A549 (cell line): ENCODE results near the gene IL4R. TPM values are rescaled to one million over a fixed set of nuclear protein-coding genes. Genes with fewer than 3 reads are reported as not detected.

Source experiments
- ATAC-seq, 2 experiments: fragments of 200-7000 bp in 1 of 2; fragments of >200 bp in 1 of 2; cut with Nextera tagmentation in 1 of 2; cut with Tn5 transposase in 1 of 2; 3 replicates each; pipeline versions ENCODE4 v1.8.0 to v1.9.1; 2018 to 2020; ENCODE audit warnings: mild to moderate bottlenecking in 1 of 2, moderate library complexity in 1 of 2
- CTCF ChIA-PET: fragments of 300-600 bp; sonication (Branson Sonifier 250); formaldehyde crosslinking; extraction: SDS; loops from one replicate; lab custom pipeline; 2021; ENCODE audit warnings: antibody characterized with exemption, inconsistent platforms; lab: Yijun Ruan, JAX
- POLR2A ChIA-PET: fragments of 350-600 bp; formaldehyde crosslinking; extraction: SDS; loops from one replicate; lab custom pipeline; 2021; ENCODE audit warnings: antibody characterized with exemption, inconsistent platforms; lab: Yijun Ruan, JAX
- DNase-seq, 2 experiments: peaks; one replicate each; pipeline versions ENCODE4 v3.0.0 to v3.0.0-alpha.2; 2011 to 2016; ENCODE audit warnings: low read depth in 1 of 2, low spot score in 1 of 2
- FAIRE-seq: peaks from 2 replicates; lab custom pipeline; 2011; peaks lifted over from hg19 to GRCh38; lab: Jason Lieb, UNC
- H3K27ac ChIP-seq, 2 experiments: fragments of >200 bp; sonication (Bioruptor Twin); formaldehyde crosslinking; 3 replicates each; pipeline ENCODE4 v1.5.1; 2016 to 2017
- H3K4me1 ChIP-seq: fragments of >200 bp; sonication (Bioruptor Twin); formaldehyde crosslinking; 3 replicates; pipeline ENCODE4 v1.6.1; 2016
- H3K4me2 ChIP-seq: fragments of >200 bp; sonication (Bioruptor Twin); formaldehyde crosslinking; 3 replicates; pipeline ENCODE4 v1.6.1; 2016
- H3K4me3 ChIP-seq: fragments of >200 bp; sonication (Bioruptor Twin); formaldehyde crosslinking; 3 replicates; pipeline ENCODE4 v1.5.1; 2016
- H3K9me3 ChIP-seq: fragments of >200 bp; sonication (Bioruptor Twin); formaldehyde crosslinking; 3 replicates; pipeline ENCODE4 v1.6.1; 2016
- BHLHE40 ChIP-seq: IDR thresholded peaks from 2 replicates; pipeline ENCODE4 v1.6.1; 2012; ENCODE audit warnings: low read depth, low read length, inconsistent platforms
- CBX2 ChIP-seq: fragments of 200-600 bp; sonication (generic); IDR thresholded peaks from 2 replicates; pipeline ENCODE4 v1.6.1; 2016; ENCODE audit warnings: low read depth, mild to moderate bottlenecking, borderline replicate concordance
- CBX8 ChIP-seq: fragments of 200-600 bp; sonication (generic); IDR thresholded peaks from 2 replicates; pipeline ENCODE4 v1.6.1; 2016
- CHD2 ChIP-seq: fragments of 150-350 bp; IDR thresholded peaks from 2 replicates; pipeline ENCODE4 v1.6.1; 2014; ENCODE audit warnings: low read length; ENCODE audit not compliant: partially characterized antibody
- EHMT2 ChIP-seq: fragments of 200-600 bp; sonication (generic); IDR thresholded peaks from 2 replicates; pipeline ENCODE4 v1.6.1; 2016; ENCODE audit warnings: antibody characterized with exemption, low read depth, mild to moderate bottlenecking, moderate library complexity
- EP300 ChIP-seq, 2 experiments: fragments of >200 bp; sonication (Bioruptor Twin); formaldehyde crosslinking; IDR thresholded peaks; 2 replicates in 1 of 2; 3 replicates in 1 of 2; pipeline ENCODE4 v1.6.1; 2016 to 2017
- ESRRA ChIP-seq: fragments of 150-350 bp; IDR thresholded peaks from 2 replicates; pipeline ENCODE4 v1.6.1; 2014; ENCODE audit warnings: mild to moderate bottlenecking, low read length, borderline replicate concordance
- FOSL2 ChIP-seq, 2 experiments: fragments of 450-650 bp in 1 of 2; fragments of >200 bp in 1 of 2; sonication (Bioruptor Twin) in 1 of 2; formaldehyde crosslinking; IDR thresholded peaks; 2 replicates each; pipeline versions ENCODE4 v1.5.0 to v1.6.1; 2016 to 2020; ENCODE audit warnings: mild to moderate bottlenecking in 1 of 2, moderate library complexity in 1 of 2
- HES2 ChIP-seq: fragments of >200 bp; sonication (Bioruptor Twin); formaldehyde crosslinking; IDR thresholded peaks from 2 replicates; pipeline ENCODE4 v1.6.1; 2016
- HEYL ChIP-seq: fragments of 250-450 bp; sonication (Bioruptor Pico); IDR thresholded peaks from 2 replicates; pipeline ENCODE4 v1.8.0; 2021; ENCODE audit warnings: mild to moderate bottlenecking, moderate library complexity
- JUN ChIP-seq, 2 experiments: fragments of >200 bp; sonication (Bioruptor Twin); formaldehyde crosslinking; IDR thresholded peaks; 2 replicates in 1 of 2; 3 replicates in 1 of 2; pipeline ENCODE4 v1.6.1; 2016 to 2017
- JUNB ChIP-seq: fragments of >200 bp; sonication (Bioruptor Twin); formaldehyde crosslinking; IDR thresholded peaks from 2 replicates; pipeline ENCODE4 v1.6.1; 2016
- KDM1A ChIP-seq: fragments of 200-600 bp; sonication (generic); IDR thresholded peaks from 2 replicates; pipeline ENCODE4 v1.6.1; 2016; ENCODE audit warnings: low read depth, mild to moderate bottlenecking
- MYC ChIP-seq: IDR thresholded peaks from 2 replicates; pipeline ENCODE4 v1.6.1; 2012; ENCODE audit warnings: mild to moderate bottlenecking, inconsistent platforms, low read length, improper control_type of control experiment, borderline replicate concordance
- NFE2L2 ChIP-seq: fragments of 150-350 bp; conservative IDR thresholded peaks from 2 replicates; pipeline ENCODE4 v1.6.1; 2014; ENCODE audit warnings: low read length
- NR3C1 ChIP-seq: fragments of >200 bp; sonication (Bioruptor Twin); formaldehyde crosslinking; IDR thresholded peaks from 3 replicates; pipeline ENCODE4 v1.6.1; 2017
- POLR2A ChIP-seq: IDR thresholded peaks from 2 replicates; pipeline ENCODE4 v1.6.1; 2012; ENCODE audit warnings: mild to moderate bottlenecking, low read length
- POLR2AphosphoS2 ChIP-seq: conservative IDR thresholded peaks from 2 replicates; pipeline ENCODE4 v1.6.1; 2012; ENCODE audit warnings: low read length, improper control_type of control experiment, inconsistent platforms
- RAD21 ChIP-seq, 2 experiments: fragments of >200 bp in 1 of 2; sonication (Bioruptor Twin) in 1 of 2; formaldehyde crosslinking in 1 of 2; IDR thresholded peaks in 1 of 2; conservative IDR thresholded peaks in 1 of 2; 2 replicates in 1 of 2; 3 replicates in 1 of 2; pipeline ENCODE4 v1.6.1; 2012 to 2018; ENCODE audit warnings: inconsistent platforms in 1 of 2
- RNF2 ChIP-seq: fragments of 200-600 bp; sonication (generic); IDR thresholded peaks from 2 replicates; pipeline ENCODE4 v1.6.1; 2016; ENCODE audit warnings: low read depth, mild to moderate bottlenecking, antibody characterized with exemption, moderate library complexity, borderline replicate concordance
- TFCP2L1 ChIP-seq: fragments of 250-450 bp; sonication (Bioruptor Pico); IDR thresholded peaks from 2 replicates; pipeline ENCODE4 v1.5.0; 2021; ENCODE audit warnings: mild to moderate bottlenecking
- ZC3H11A ChIP-seq: fragments of 450-650 bp; IDR thresholded peaks from 2 replicates; pipeline ENCODE4 v1.6.1; 2014; ENCODE audit warnings: antibody characterized with exemption, mild to moderate bottlenecking
- ZNF302 ChIP-seq: fragments of 250-450 bp; sonication (Bioruptor Pico); IDR thresholded peaks from 2 replicates; pipeline ENCODE4 v1.9.0; 2021; ENCODE audit warnings: inconsistent platforms, mild to moderate bottlenecking, moderate library complexity
- ZSCAN20 ChIP-seq: fragments of 250-450 bp; sonication (Bioruptor Pico); IDR thresholded peaks from 2 replicates; pipeline ENCODE4 v1.8.0; 2022; ENCODE audit warnings: mild to moderate bottlenecking, moderate library complexity
- WGBS: methylation state at CpG from one replicate; pipeline ENCODE4 v1.1.6; 2017; ENCODE audit errors: missing lambda C conversion rate; 5-methylcytosine and 5-hydroxymethylcytosine counted together
- polyA plus RNA-seq, 4 experiments: library from polyadenylated mRNA; depleted of rRNA in 3 of 4; stranded (reverse); fragments of >200 nt; fragmentation: RNase III in 1 of 4; extraction: RNeasy Plus Mini Kit Qiagen cat#74134 plus additional on column Dnase treatment in 1 of 4; gene quantifications; 2 replicates in 3 of 4; 3 replicates in 1 of 4; pipeline ENCODE4 v1.2.3, GENCODE V29; 2011 to 2017
- TF ChIP-seq, protein P1 (sequence below): fragments of 150-350 bp; IDR thresholded peaks from 2 replicates; pipeline ENCODE4 v1.6.1; 2014; ENCODE audit warnings: low read depth, mild to moderate bottlenecking, low read length
- TF ChIP-seq, protein P2 (sequence below): IDR thresholded peaks from 2 replicates; pipeline ENCODE4 v1.6.1; 2012

The IL4R gene
- polyA plus RNA-seq, 2 of the 4 experiments (the other 2 are of a cell fraction), result 14.4 to 19.3 TPM

- TF ChIP-seq CBX8 (no peak), ZC3H11A (no peak), FOSL2 (IDR thresholded peaks at IDR 0.05) (no peak), FOSL2 (CRISPR knock-in tag; IDR thresholded peaks at IDR 0.05) (no peak), BHLHE40 (no peak), CBX2 (no peak), HES2 (no peak), POLR2AphosphoS2 (no peak), TFCP2L1 (CRISPR knock-in tag) (no peak), HEYL (CRISPR knock-in tag) (no peak), MYC (no peak), ZSCAN20 (CRISPR knock-in tag) (no peak), NFE2L2 (no peak), KDM1A (no peak), RNF2 (no peak), JUNB (no peak)
- TF ChIP-seq, protein P1, sequence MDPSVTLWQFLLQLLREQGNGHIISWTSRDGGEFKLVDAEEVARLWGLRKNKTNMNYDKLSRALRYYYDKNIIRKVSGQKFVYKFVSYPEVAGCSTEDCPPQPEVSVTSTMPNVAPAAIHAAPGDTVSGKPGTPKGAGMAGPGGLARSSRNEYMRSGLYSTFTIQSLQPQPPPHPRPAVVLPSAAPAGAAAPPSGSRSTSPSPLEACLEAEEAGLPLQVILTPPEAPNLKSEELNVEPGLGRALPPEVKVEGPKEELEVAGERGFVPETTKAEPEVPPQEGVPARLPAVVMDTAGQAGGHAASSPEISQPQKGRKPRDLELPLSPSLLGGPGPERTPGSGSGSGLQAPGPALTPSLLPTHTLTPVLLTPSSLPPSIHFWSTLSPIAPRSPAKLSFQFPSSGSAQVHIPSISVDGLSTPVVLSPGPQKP, result no peak
- TF ChIP-seq, protein P2, sequence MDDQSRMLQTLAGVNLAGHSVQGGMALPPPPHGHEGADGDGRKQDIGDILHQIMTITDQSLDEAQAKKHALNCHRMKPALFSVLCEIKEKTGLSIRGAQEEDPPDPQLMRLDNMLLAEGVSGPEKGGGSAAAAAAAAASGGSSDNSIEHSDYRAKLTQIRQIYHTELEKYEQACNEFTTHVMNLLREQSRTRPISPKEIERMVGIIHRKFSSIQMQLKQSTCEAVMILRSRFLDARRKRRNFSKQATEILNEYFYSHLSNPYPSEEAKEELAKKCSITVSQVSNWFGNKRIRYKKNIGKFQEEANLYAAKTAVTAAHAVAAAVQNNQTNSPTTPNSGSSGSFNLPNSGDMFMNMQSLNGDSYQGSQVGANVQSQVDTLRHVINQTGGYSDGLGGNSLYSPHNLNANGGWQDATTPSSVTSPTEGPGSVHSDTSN, result no peak
- CTCF ChIA-PET, result interaction anchor here (1.2 kb wide), 1 partner anchor 12 kb away, joined by 4 read pairs; no protein-coding TSS in a partner anchor
- Histone ChIP-seq H3K4me2 (no peak overlapping the region), H3K27ac (no peak overlapping the region), H3K4me3 (no peak overlapping the region), H3K4me1 (no peaks in the 10 kb centered on the region), H3K9me3 (peaks cover 8% of the 10 kb centered on the region; the same call in 1 of the 3 replicates)
- POLR2A ChIA-PET, result no interaction called here
- no peak for ATAC-seq
- 37% methylated on average over 8 of the region's 8 CpGs for WGBS
- no peak for FAIRE-seq
- no peak for DNase-seq
These were observed 75.6 kb downstream of the IL4R start for GRCh38 chr16:27389272-27389961.

- no peak for FAIRE-seq
These were observed 76.4 kb downstream of the IL4R start for GRCh38 chr16:27390151-27390550.

More at GRCh38 chr16:27390151-27390550, 76.4 kb downstream of the IL4R start:
- Histone ChIP-seq H3K9me3 (peaks cover 5% of the 10 kb centered on the region; the same call in 2 of the 3 replicates), H3K4me1 (no peaks in the 10 kb centered on the region), H3K4me3 (no peak overlapping the region), H3K4me2 (no peak overlapping the region), H3K27ac (no peak overlapping the region)
- TF ChIP-seq ZSCAN20 (CRISPR knock-in tag) (no peak), ESRRA (no peak), FOSL2 (IDR thresholded peaks at IDR 0.05) (no peak), FOSL2 (CRISPR knock-in tag; IDR thresholded peaks at IDR 0.05) (no peak), POLR2A (no peak), EHMT2 (no peak), NR3C1 (no peak), MYC (no peak), BHLHE40 (no peak), RAD21 (conservative IDR thresholded peaks at IDR 0.05 in 1 of 2, IDR thresholded peaks at IDR 0.05 in 1 of 2) (no peak), ZNF302 (CRISPR knock-in tag) (no peak), JUN (IDR thresholded peaks at IDR 0.05) (no peak), CHD2 (no peak), EP300 (IDR thresholded peaks at IDR 0.05) (no peak)
- TF ChIP-seq, protein P2, result no peak
- TF ChIP-seq, protein P1, result no peak
- POLR2A ChIA-PET, result no interaction called here
- DNase-seq, result no peak
- ATAC-seq, result no peak
- CTCF ChIA-PET, result interaction anchor here (1.2 kb wide), 1 partner anchor 15 kb away, joined by 4 read pairs; no protein-coding TSS in a partner anchor
